GM10266 (cell line): ENCODE measurements around the gene KCNJ4.

Experiments
- DNase-seq: peaks from one replicate; pipeline ENCODE4 v3.0.0; 2012; ENCODE audit errors: extremely low spot score
- TF ChIP-seq, protein P1 (sequence below): IDR thresholded peaks from 2 replicates; pipeline ENCODE4 v1.5.1; 2012; ENCODE audit warnings: mild to moderate bottlenecking, low read depth; ENCODE audit not compliant: control insufficient read depth, insufficient read depth; ENCODE audit errors: missing control alignments

Gene KCNJ4

DNA sequence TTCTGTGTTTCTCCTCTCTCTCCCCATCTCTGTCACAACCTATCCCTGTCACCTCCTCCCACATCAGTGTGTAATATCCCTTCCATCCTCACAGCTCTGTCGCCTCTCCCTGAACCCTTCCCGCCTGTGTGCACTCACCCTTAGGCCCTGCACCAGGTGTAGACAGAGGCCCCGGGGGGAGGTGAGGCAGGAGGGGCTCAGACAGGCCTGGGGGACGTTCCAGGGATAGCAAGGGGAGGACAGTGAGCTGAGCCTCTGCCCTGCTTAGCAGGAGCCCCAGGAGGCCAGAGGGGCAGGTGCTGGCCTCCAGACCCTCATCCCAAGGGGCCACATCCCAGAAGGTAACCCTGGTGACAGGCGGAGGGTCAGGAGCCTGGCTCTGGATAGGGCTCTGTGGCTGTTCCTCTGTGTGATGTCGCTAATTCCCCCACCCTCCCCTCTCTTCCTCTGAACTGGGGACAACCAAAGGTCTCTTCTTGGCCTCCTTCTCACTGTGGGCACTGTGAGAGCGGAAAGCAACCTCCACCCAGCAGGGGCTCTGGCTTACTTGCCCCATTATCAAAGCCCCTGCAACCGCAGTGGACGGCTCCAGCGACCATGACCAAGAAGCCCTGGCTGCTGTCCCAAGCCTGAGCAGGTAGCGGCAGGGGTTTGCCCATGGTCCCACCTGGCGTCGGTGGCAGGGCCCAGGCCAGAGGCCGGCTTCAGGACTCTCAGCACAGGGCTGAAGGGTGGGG, 35.7 kb downstream of the KCNJ4 start:
- DNase-seq, result no peak
- TF ChIP-seq, protein P1, sequence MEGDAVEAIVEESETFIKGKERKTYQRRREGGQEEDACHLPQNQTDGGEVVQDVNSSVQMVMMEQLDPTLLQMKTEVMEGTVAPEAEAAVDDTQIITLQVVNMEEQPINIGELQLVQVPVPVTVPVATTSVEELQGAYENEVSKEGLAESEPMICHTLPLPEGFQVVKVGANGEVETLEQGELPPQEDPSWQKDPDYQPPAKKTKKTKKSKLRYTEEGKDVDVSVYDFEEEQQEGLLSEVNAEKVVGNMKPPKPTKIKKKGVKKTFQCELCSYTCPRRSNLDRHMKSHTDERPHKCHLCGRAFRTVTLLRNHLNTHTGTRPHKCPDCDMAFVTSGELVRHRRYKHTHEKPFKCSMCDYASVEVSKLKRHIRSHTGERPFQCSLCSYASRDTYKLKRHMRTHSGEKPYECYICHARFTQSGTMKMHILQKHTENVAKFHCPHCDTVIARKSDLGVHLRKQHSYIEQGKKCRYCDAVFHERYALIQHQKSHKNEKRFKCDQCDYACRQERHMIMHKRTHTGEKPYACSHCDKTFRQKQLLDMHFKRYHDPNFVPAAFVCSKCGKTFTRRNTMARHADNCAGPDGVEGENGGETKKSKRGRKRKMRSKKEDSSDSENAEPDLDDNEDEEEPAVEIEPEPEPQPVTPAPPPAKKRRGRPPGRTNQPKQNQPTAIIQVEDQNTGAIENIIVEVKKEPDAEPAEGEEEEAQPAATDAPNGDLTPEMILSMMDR, result no peak

- no peak for DNase-seq
- TF ChIP-seq, protein P1, result no peak
These were observed 36.4 kb downstream of the KCNJ4 start for GRCh38 chr22:38418589-38418988.

- TF ChIP-seq, protein P1, result no peak
- no peak for DNase-seq
These were observed 37.5 kb downstream of the KCNJ4 start for GRCh38 chr22:38417252-38418060.

DNA sequence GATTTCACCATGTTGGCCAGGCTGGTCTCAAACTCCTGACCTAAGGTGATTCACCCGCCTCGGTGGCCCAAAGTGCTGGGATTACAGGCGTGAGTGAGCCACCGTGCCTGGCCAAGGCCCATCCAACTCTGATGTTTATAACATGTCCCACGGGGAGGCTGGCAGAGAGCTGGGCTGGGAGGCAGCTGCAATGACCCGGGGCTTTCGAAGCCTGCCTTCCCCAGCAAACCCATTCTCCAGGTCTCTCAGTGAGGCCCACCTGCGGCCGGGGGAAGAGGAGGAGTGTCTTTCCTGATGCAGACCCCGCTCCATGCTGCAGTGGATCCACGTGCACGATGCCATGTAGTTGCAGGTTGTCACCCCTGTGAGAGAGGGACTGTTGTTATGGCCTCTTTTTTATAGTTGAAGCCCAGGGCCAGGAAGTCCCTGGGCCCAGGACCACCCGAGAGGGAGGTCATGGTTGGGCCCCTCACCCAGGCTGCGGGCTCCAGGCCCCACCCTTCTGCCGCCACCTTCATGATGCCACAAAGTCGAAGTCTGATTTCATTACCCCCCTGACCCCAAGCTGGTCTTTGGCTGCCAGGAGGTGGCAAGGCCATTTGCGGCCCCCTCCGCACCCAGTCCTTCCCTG, 38.3 kb downstream of the KCNJ4 start:
- DNase-seq, result no peak
- TF ChIP-seq, protein P1, result no peak

DNA sequence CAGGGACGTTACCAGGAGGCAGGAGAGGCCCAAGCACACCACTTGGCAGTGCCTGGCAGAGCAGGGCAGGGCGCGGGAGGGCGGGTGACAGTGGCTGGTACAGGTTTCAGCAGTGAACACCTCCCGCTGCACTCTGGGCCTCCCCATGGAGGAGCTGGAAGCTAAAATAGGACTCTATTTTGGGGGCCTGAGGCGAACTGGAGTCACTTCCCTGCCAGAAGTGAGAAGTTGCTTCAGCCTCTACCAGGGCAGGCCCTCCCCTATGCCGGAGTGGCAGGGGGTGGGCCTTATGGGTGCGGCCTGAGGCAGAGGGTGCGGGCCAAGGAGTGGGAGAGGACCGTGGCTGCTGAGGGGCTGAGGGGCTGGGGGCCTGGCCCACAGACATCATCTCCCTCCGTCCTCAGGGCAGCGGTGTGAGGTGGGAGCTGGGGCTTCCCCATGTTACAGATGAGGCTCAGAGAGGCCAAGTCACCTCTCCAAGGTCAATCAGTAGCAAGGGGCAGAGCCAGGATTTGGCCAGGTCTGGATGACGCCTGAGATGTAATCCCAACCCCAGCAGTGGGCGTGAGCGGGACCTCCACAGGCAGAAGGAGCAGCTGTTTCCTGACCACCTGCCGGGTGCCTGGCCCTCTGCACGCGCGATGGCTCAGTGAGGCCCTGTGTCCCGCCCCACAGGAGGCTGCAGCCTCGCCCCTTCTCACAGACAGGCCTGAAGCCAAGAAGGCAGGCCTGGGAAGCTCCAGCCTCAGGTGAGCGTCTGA, 39.3 kb downstream of the KCNJ4 start:
- DNase-seq, result no peak
- TF ChIP-seq, protein P1, result no peak

DNA sequence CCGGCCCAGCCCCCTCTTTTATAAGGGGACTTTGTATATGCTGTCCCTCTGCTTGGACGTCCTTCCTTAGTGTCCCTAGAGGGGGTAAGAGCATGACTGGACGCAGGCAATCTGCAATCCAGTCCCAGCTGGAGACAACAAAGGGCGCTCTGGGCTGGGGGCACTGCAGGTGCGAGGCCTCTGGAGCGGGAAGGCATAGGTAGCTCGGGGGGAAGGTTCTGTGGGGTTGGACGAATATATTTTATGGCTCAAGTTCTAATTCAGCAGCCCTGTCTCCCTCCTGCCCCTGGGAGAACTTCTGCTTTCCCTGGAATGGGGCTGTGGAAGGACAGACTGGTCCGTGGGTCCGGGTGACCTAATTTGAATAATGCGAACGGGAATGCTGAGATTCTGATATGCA, 40.0 kb downstream of the KCNJ4 start:
- DNase-seq, result no peak
- TF ChIP-seq, protein P1, result no peak

- DNase-seq, result no peak
- TF ChIP-seq, protein P1, result no peak
These were observed 41.0 kb downstream of the KCNJ4 start for GRCh38 chr22:38414009-38414395.
